Keratinocyte (primary cell): ENCODE measurements around the gene YAP1.

Source experiments
- EZH2 ChIP-seq: IDR thresholded peaks from one replicate; pipeline ENCODE4 v1.6.1; 2012; ENCODE audit warnings: inconsistent platforms, mild to moderate bottlenecking, low read length, moderate library complexity
- TF ChIP-seq, protein P1 (sequence below), 3 experiments: IDR thresholded peaks in 1 of 3; conservative IDR thresholded peaks in 1 of 3; optimal IDR thresholded peaks in 1 of 3; 2 replicates in 2 of 3; 3 replicates in 1 of 3; pipeline versions ENCODE3 to v1.5.1; 2011; ENCODE audit warnings: low read length in 3 of 3, mild to moderate bottlenecking in 3 of 3, moderate library complexity in 2 of 3, control low read depth in 1 of 3, inconsistent platforms in 1 of 3; ENCODE audit not compliant: insufficient read depth in 2 of 3; ENCODE audit errors: extremely low read depth in 1 of 3

DNA sequence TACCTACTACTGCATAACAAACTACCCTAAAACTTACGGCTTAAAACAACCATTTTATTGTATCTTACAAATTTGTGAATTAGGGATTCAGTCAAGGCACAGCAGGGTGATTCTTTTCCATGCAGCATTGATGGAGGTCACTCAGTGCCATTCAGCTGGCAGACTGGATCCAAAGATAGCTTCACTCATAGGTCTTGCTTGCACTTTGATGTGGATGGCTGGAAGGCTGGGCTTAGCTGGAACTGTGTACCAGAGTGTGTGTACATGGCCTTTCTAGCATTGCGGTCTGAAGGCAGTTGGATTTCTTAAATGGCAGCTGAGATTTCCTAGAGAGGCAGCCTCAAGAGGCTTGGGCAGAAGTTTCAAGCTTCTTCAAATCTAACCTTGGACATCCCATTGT is 25.0 kb downstream of the YAP1 start:
- TF ChIP-seq, protein P1, sequence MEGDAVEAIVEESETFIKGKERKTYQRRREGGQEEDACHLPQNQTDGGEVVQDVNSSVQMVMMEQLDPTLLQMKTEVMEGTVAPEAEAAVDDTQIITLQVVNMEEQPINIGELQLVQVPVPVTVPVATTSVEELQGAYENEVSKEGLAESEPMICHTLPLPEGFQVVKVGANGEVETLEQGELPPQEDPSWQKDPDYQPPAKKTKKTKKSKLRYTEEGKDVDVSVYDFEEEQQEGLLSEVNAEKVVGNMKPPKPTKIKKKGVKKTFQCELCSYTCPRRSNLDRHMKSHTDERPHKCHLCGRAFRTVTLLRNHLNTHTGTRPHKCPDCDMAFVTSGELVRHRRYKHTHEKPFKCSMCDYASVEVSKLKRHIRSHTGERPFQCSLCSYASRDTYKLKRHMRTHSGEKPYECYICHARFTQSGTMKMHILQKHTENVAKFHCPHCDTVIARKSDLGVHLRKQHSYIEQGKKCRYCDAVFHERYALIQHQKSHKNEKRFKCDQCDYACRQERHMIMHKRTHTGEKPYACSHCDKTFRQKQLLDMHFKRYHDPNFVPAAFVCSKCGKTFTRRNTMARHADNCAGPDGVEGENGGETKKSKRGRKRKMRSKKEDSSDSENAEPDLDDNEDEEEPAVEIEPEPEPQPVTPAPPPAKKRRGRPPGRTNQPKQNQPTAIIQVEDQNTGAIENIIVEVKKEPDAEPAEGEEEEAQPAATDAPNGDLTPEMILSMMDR (optimal IDR thresholded peaks at IDR 0.05 in 1 of 3, IDR thresholded peaks at IDR 0.05 in 1 of 3, conservative IDR thresholded peaks at IDR 0.05 in 1 of 3; ENCODE audit: extremely low read depth in 1 of 3, insufficient read depth in 2 of 3, low read length in 3 of 3) = no peak
- no peak for TF ChIP-seq EZH2
